IPS DF 4.7 (cell line): Measurements from ENCODE around the gene C16orf78.
"Not testable (repeated sequence)": the region's sequence is repeated elsewhere in the genome, so short reads cannot be mapped to it uniquely, and the experiment has no call there.

ENCODE experiments used
- DNase-seq: peaks from one replicate; pipeline ENCODE4 v3.0.0-alpha.2; 2013; ENCODE audit warnings: low spot score; ENCODE audit errors: extremely low read depth

C16orf78 gene

GRCh38 chr16:49349446-49350168 lies 24.0 kb upstream of the C16orf78 start:
- no peak for DNase-seq

- DNase-seq = no peak
Measured at GRCh38 chr16:49350265-49351095, 23.1 kb upstream of the C16orf78 start.

- no peak for DNase-seq
Measured at GRCh38 chr16:49351096-49351487, 22.5 kb upstream of the C16orf78 start.

- no peak for DNase-seq
Measured at GRCh38 chr16:49352892-49353291, 20.7 kb upstream of the C16orf78 start.

GRCh38 chr16:49353680-49354079 lies 19.9 kb upstream of the C16orf78 start:
- DNase-seq = no peak

GRCh38 chr16:49354101-49354500 lies 19.5 kb upstream of the C16orf78 start:
- no peak for DNase-seq

GRCh38 chr16:49354991-49355390 lies 18.6 kb upstream of the C16orf78 start:
- no peak for DNase-seq

- DNase-seq = no peak
Measured at GRCh38 chr16:49355933-49356665, 17.5 kb upstream of the C16orf78 start.

- DNase-seq = no peak
Measured at GRCh38 chr16:49356728-49357488, 16.7 kb upstream of the C16orf78 start.

- no peak for DNase-seq
Measured at GRCh38 chr16:49359591-49359990, 14.0 kb upstream of the C16orf78 start.

- not testable (repeated sequence) for DNase-seq
Measured at GRCh38 chr16:49361731-49362130, 11.9 kb upstream of the C16orf78 start.

GRCh38 chr16:49362230-49362629 lies 11.4 kb upstream of the C16orf78 start:
- no peak for DNase-seq

GRCh38 chr16:49365711-49366509 lies 7.7 kb upstream of the C16orf78 start:
- no peak for DNase-seq

GRCh38 chr16:49366669-49367068 lies 6.9 kb upstream of the C16orf78 start:
- no peak for DNase-seq

GRCh38 chr16:49369651-49370611 lies 3.7 kb upstream of the C16orf78 start:
- no peak for DNase-seq

GRCh38 chr16:49376206-49376605 lies 2.6 kb downstream of the C16orf78 start:
- DNase-seq = no peak

GRCh38 chr16:49377196-49377755 lies 3.7 kb downstream of the C16orf78 start:
- DNase-seq = no peak

GRCh38 chr16:49378238-49378637 lies 4.6 kb downstream of the C16orf78 start:
- no peak for DNase-seq

GRCh38 chr16:49378816-49379215 lies 5.2 kb downstream of the C16orf78 start:
- DNase-seq = no peak
